ENCODE results near the gene ACOT9. TPM values are rescaled to one million over a fixed set of nuclear protein-coding genes. Genes with fewer than 3 reads are reported as not detected.

ACOT9 gene
- total RNA-seq, 1 experiment from 2014 or later, result 44.5 TPM

DNA sequence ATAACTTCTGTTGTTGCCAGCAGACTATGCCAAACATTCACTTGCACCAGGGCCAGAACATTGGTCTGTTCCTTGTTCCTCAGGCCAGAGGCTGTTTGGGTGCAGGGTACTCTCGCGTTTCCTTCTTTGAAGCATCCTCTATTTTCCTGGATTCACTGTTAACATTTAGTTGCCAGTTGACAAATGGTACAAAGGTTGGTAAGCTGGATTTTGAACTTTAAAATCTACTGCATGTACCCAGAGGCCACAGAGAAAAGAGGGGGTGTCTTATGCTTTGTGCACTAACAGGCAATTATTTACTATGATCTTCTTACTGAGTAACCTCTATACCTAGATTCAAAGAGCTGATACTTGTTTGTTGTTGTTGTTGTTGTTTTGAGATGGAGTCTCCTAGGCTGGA is 27.1 kb upstream of the ACOT9 start:
- H3K36me3 ChIP-seq (ENCODE audit: control insufficient read depth, insufficient read depth, low read length), result no peaks in the 10 kb centered on the region
- CTCF ChIA-PET, result no interaction called here
- DNase-seq (ENCODE audit: low read depth, low spot score) (no peak), ATAC-seq (no peak)
- no peaks in the 10 kb centered on the region; the same call in 1 of the 2 replicates for H3K4me1 ChIP-seq (ENCODE audit: control insufficient read depth, insufficient read depth, low read length)
- no peaks in the 10 kb centered on the region for H3K27me3 ChIP-seq (ENCODE audit: control insufficient read depth, insufficient read depth, low read length)
- no peak overlapping the region for H3K27ac ChIP-seq (ENCODE audit: low read length)
- in situ Hi-C loops (cut with HindIII; ENCODE audit: low pct_unique_long_range_greater_than_20kb, low sequenced_read_pairs) (no loop called here), intact Hi-C loops (cut with micrococcal nuclease; ENCODE audit: unreplicated experiment) (no loop called here)
- H3K9me3 ChIP-seq (ENCODE audit: control insufficient read depth, insufficient read depth, low read depth, low read length), result no peaks in the 10 kb centered on the region
- TF ChIP-seq SIN3A (IDR thresholded peaks at IDR 0.05; ENCODE audit: borderline replicate concordance, insufficient read depth, low read depth, low read length) (no peak), POLR2AphosphoS5 (IDR thresholded peaks at IDR 0.05; ENCODE audit: low read depth, low read length) (no peak), TCF7L2 (IDR thresholded peaks at IDR 0.05; ENCODE audit: low read depth, low read length) (no peak)
- TF ChIP-seq, protein P1, sequence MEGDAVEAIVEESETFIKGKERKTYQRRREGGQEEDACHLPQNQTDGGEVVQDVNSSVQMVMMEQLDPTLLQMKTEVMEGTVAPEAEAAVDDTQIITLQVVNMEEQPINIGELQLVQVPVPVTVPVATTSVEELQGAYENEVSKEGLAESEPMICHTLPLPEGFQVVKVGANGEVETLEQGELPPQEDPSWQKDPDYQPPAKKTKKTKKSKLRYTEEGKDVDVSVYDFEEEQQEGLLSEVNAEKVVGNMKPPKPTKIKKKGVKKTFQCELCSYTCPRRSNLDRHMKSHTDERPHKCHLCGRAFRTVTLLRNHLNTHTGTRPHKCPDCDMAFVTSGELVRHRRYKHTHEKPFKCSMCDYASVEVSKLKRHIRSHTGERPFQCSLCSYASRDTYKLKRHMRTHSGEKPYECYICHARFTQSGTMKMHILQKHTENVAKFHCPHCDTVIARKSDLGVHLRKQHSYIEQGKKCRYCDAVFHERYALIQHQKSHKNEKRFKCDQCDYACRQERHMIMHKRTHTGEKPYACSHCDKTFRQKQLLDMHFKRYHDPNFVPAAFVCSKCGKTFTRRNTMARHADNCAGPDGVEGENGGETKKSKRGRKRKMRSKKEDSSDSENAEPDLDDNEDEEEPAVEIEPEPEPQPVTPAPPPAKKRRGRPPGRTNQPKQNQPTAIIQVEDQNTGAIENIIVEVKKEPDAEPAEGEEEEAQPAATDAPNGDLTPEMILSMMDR (IDR thresholded peaks at IDR 0.05), result no peak
- TF ChIP-seq, protein P2, sequence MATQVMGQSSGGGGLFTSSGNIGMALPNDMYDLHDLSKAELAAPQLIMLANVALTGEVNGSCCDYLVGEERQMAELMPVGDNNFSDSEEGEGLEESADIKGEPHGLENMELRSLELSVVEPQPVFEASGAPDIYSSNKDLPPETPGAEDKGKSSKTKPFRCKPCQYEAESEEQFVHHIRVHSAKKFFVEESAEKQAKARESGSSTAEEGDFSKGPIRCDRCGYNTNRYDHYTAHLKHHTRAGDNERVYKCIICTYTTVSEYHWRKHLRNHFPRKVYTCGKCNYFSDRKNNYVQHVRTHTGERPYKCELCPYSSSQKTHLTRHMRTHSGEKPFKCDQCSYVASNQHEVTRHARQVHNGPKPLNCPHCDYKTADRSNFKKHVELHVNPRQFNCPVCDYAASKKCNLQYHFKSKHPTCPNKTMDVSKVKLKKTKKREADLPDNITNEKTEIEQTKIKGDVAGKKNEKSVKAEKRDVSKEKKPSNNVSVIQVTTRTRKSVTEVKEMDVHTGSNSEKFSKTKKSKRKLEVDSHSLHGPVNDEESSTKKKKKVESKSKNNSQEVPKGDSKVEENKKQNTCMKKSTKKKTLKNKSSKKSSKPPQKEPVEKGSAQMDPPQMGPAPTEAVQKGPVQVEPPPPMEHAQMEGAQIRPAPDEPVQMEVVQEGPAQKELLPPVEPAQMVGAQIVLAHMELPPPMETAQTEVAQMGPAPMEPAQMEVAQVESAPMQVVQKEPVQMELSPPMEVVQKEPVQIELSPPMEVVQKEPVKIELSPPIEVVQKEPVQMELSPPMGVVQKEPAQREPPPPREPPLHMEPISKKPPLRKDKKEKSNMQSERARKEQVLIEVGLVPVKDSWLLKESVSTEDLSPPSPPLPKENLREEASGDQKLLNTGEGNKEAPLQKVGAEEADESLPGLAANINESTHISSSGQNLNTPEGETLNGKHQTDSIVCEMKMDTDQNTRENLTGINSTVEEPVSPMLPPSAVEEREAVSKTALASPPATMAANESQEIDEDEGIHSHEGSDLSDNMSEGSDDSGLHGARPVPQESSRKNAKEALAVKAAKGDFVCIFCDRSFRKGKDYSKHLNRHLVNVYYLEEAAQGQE (IDR thresholded peaks at IDR 0.05; ENCODE audit: insufficient read depth in 1 of 2, low read depth in 2 of 2, low read length in 1 of 2), result no peak
- POLR2A ChIA-PET, result no interaction called here
- no peak overlapping the region for H3K4me3 ChIP-seq (ENCODE audit: low read depth in 2 of 2, low read length in 2 of 2)
- BruUV-seq (replicated peaks), result no TSS peak

DNA sequence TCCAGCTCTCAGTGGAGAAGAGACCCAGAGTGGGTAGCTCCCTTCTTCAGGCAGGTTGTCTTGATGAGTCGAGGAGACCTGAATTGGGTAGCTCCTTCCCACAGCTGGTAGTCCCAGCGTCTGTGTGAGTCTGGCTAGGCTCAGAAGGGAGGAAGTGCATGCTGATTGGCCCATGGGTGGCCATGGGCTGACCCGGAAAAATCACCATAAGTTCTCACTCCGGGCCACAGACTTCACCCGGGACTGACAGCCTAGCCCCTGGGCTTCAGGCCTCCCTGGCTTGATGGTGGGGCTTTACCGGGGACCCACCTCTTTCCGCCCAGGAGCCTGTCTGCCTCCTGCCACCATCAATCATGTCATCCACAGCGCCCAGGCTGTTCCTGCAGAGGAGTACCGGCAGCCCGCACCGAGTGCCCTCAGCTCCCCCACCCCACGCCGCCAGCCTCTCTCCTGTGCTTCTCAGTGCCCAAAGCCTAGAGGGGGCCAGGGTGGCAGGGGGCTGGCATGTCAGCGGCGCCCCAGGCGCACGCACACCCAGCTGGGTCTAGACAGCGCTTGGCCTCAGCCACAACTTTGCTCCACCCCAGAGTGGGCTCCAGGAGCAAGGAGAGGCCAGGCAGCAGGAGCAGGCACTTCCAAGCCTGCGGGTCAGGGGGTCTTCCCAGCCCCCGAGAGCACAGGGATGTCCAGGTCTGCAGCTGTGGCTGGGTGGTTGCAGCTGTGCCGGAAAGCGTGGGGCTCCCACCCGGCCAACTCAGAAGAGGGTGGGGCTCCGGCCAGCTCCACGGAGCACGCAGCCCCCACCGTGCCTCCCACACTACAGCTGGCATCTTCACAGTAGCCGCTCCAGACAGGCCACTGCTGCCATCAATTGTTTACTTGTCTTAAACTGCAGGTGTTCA is 23.8 kb upstream of the ACOT9 start:
- ATAC-seq (peak; percentile 92), DNase-seq (ENCODE audit: low read depth, low spot score) (no peak)
- intact Hi-C loops (cut with micrococcal nuclease; ENCODE audit: unreplicated experiment) (no loop called here), in situ Hi-C loops (cut with HindIII; ENCODE audit: low pct_unique_long_range_greater_than_20kb, low sequenced_read_pairs) (no loop called here)
- Histone ChIP-seq H3K4me3 (ENCODE audit: low read depth in 2 of 2, low read length in 2 of 2) (peak overlapping the region; percentile 45 to 70), H3K27ac (ENCODE audit: low read length) (peak overlapping the region; percentile 81), H3K36me3 (ENCODE audit: control insufficient read depth, insufficient read depth, low read length) (no peaks in the 10 kb centered on the region), H3K9me3 (ENCODE audit: control insufficient read depth, insufficient read depth, low read depth, low read length) (no peaks in the 10 kb centered on the region), H3K4me1 (ENCODE audit: control insufficient read depth, insufficient read depth, low read length) (no peaks in the 10 kb centered on the region), H3K27me3 (ENCODE audit: control insufficient read depth, insufficient read depth, low read length) (no peaks in the 10 kb centered on the region)
- ChIA-PET CTCF (interaction anchor here (0.5 to 1.1 kb wide), 5 partner anchors 8 to 1264 kb away, joined by 4 to 14 read pairs (median 5); no protein-coding TSS in a partner anchor), POLR2A (interaction anchor here (2.3 kb wide), 1 partner anchor 16 kb away, joined by 6 read pairs; the partner anchor contains the start of gene SAT1)
- TF ChIP-seq, protein P2 (IDR thresholded peaks at IDR 0.05; ENCODE audit: insufficient read depth in 1 of 2, low read depth in 2 of 2, low read length in 1 of 2), result no peak
- TF ChIP-seq POLR2AphosphoS5 (IDR thresholded peaks at IDR 0.05; ENCODE audit: low read depth, low read length) (peak; percentile 45; the same call in 1 of the 2 replicates), TCF7L2 (IDR thresholded peaks at IDR 0.05; ENCODE audit: low read depth, low read length) (peak; percentile 50; the same call in 1 of the 2 replicates)
- no TSS peak for BruUV-seq (replicated peaks)
